HL-60 (cell line): ENCODE results near the gene ZNF609.

Experiments
- DNase-seq, 2 experiments: peaks; one replicate each; pipeline ENCODE4 v3.0.0-alpha.2; 2010 to 2020; ENCODE audit warnings: low read depth in 1 of 2, low spot score in 1 of 2
- H3K27ac ChIP-seq: fragments of 250-450 bp; sonication (Bioruptor Pico); replicated peaks from 2 replicates; pipeline ENCODE4 v1.5.1; 2020; ENCODE audit warnings: mild to moderate bottlenecking, moderate library complexity
- H3K27me3 ChIP-seq: fragments of 250-450 bp; sonication (Bioruptor Pico); 2 replicates; pipeline ENCODE4 v1.5.1; 2021; ENCODE audit warnings: mild to moderate bottlenecking, moderate library complexity; ENCODE audit not compliant: insufficient read depth, poor library complexity, severe bottlenecking
- H3K4me3 ChIP-seq: replicated peaks from 2 replicates; pipeline ENCODE4 v1.5.1; 2011; ENCODE audit warnings: mild to moderate bottlenecking, control low read depth, low read length; ENCODE audit not compliant: insufficient read depth
- GABPA ChIP-seq: IDR thresholded peaks from 2 replicates; pipeline ENCODE4 v1.6.1; 2012; ENCODE audit warnings: low read depth
- POLR2AphosphoS5 ChIP-seq: IDR thresholded peaks from 2 replicates; pipeline ENCODE4 v1.6.1; 2012; ENCODE audit warnings: low read depth
- SPI1 ChIP-seq: IDR thresholded peaks from 2 replicates; pipeline ENCODE4 v1.6.1; 2012; ENCODE audit warnings: low read depth, mild to moderate bottlenecking, borderline replicate concordance
- TF ChIP-seq, protein P1 (sequence below): IDR thresholded peaks from one replicate; pipeline ENCODE4 v1.5.1; 2011; ENCODE audit warnings: low read length, control low read depth, inconsistent platforms; ENCODE audit not compliant: insufficient read depth
- TF ChIP-seq, protein P2 (sequence below): IDR thresholded peaks from 2 replicates; pipeline ENCODE4 v1.6.1; 2012; ENCODE audit warnings: low read depth; ENCODE audit not compliant: insufficient replicate concordance

The ZNF609 gene

DNA sequence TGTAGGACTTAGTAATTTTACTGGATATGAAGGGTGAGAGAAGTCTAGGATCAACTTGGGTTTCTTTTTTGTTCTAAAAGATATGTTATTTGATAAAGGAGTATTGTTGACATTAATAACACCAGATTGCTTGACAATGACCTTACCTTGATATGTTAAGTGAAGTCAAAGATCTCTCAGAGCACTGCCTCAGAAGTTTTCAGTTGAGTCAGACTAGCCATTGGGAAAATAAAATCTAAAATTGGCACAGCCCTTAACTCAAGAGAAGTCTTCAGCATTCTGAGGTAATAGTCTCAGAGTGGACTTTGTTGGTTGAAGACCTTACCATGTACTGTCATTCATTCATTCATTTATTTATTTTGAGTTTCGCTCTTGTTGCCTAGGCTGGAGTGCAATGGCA, 22.4 kb upstream of the ZNF609 start:
- TF ChIP-seq, protein P1, sequence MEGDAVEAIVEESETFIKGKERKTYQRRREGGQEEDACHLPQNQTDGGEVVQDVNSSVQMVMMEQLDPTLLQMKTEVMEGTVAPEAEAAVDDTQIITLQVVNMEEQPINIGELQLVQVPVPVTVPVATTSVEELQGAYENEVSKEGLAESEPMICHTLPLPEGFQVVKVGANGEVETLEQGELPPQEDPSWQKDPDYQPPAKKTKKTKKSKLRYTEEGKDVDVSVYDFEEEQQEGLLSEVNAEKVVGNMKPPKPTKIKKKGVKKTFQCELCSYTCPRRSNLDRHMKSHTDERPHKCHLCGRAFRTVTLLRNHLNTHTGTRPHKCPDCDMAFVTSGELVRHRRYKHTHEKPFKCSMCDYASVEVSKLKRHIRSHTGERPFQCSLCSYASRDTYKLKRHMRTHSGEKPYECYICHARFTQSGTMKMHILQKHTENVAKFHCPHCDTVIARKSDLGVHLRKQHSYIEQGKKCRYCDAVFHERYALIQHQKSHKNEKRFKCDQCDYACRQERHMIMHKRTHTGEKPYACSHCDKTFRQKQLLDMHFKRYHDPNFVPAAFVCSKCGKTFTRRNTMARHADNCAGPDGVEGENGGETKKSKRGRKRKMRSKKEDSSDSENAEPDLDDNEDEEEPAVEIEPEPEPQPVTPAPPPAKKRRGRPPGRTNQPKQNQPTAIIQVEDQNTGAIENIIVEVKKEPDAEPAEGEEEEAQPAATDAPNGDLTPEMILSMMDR = no peak
- TF ChIP-seq SPI1 = no peak
- no peak for TF ChIP-seq POLR2AphosphoS5
- TF ChIP-seq, protein P2, sequence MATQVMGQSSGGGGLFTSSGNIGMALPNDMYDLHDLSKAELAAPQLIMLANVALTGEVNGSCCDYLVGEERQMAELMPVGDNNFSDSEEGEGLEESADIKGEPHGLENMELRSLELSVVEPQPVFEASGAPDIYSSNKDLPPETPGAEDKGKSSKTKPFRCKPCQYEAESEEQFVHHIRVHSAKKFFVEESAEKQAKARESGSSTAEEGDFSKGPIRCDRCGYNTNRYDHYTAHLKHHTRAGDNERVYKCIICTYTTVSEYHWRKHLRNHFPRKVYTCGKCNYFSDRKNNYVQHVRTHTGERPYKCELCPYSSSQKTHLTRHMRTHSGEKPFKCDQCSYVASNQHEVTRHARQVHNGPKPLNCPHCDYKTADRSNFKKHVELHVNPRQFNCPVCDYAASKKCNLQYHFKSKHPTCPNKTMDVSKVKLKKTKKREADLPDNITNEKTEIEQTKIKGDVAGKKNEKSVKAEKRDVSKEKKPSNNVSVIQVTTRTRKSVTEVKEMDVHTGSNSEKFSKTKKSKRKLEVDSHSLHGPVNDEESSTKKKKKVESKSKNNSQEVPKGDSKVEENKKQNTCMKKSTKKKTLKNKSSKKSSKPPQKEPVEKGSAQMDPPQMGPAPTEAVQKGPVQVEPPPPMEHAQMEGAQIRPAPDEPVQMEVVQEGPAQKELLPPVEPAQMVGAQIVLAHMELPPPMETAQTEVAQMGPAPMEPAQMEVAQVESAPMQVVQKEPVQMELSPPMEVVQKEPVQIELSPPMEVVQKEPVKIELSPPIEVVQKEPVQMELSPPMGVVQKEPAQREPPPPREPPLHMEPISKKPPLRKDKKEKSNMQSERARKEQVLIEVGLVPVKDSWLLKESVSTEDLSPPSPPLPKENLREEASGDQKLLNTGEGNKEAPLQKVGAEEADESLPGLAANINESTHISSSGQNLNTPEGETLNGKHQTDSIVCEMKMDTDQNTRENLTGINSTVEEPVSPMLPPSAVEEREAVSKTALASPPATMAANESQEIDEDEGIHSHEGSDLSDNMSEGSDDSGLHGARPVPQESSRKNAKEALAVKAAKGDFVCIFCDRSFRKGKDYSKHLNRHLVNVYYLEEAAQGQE = no peak
- no peak for TF ChIP-seq GABPA
- Histone ChIP-seq H3K27me3 (no peaks in the 10 kb centered on the region), H3K4me3 (no peak overlapping the region), H3K27ac (no peak overlapping the region)
- DNase-seq = no peak

- Histone ChIP-seq H3K27me3 (no peaks in the 10 kb centered on the region), H3K27ac (peak overlapping the region; percentile 6), H3K4me3 (no peak overlapping the region)
- peak in 1 of 2 experiments; percentile 3 for DNase-seq
- TF ChIP-seq, protein P2 = no peak
- TF ChIP-seq, protein P1 = no peak
- TF ChIP-seq POLR2AphosphoS5 = no peak
These were observed 21.5 kb upstream of the ZNF609 start for GRCh38 chr15:64438653-64439447.

- Histone ChIP-seq H3K27ac (no peak overlapping the region), H3K27me3 (no peaks in the 10 kb centered on the region), H3K4me3 (no peak overlapping the region)
- TF ChIP-seq POLR2AphosphoS5 = no peak
- TF ChIP-seq, protein P1 = no peak
- TF ChIP-seq, protein P2 = no peak
- no peak for TF ChIP-seq GABPA
- TF ChIP-seq SPI1 = no peak
- DNase-seq = no peak
These were observed 18.5 kb upstream of the ZNF609 start for GRCh38 chr15:64441852-64442251.
